ENCODE data around the gene DLG2. TPM values are rescaled to one million over a fixed set of nuclear protein-coding genes. Genes with fewer than 3 reads are reported as not detected.
"Not testable (repeated sequence)": the region's sequence is repeated elsewhere in the genome, so short reads cannot be mapped to it uniquely, and the experiment has no call there.

DLG2 gene
- total RNA-seq, 4 donors from 2014 or later, result 6.5 to 14.6 (median 7.2) TPM

DNA sequence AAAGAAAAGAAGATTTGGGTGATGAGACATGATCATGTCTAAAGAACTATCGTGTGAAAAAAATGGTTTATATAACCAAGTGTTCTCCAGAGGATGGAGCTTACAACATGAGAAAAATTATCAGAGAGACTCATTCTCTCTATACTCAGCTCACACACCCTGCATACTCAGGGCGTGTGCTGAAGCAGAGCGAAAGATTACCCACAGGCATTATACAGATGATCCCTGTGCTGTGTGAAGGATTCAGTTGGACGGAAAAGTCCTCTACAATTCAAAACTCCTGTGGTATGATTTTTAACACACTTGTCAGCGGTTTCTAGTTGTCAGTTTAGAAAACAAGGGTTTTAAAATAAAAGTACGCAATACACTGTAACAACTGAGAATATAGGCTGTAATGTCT is 267.3 kb downstream of the DLG2 start:
- Histone ChIP-seq H3K27me3 (no peaks in the 10 kb centered on the region), H3K4me1 (no peaks in the 10 kb centered on the region), H3K9me3 (no peaks in the 10 kb centered on the region), H3K36me3 (no peaks in the 10 kb centered on the region), H3K4me3 (no peak overlapping the region), H3K27ac (no peak overlapping the region)
- TF ChIP-seq EP300 (IDR thresholded peaks at IDR 0.05) (no peak), POLR2A (IDR thresholded peaks at IDR 0.05) (no peak)
- TF ChIP-seq, protein P1, sequence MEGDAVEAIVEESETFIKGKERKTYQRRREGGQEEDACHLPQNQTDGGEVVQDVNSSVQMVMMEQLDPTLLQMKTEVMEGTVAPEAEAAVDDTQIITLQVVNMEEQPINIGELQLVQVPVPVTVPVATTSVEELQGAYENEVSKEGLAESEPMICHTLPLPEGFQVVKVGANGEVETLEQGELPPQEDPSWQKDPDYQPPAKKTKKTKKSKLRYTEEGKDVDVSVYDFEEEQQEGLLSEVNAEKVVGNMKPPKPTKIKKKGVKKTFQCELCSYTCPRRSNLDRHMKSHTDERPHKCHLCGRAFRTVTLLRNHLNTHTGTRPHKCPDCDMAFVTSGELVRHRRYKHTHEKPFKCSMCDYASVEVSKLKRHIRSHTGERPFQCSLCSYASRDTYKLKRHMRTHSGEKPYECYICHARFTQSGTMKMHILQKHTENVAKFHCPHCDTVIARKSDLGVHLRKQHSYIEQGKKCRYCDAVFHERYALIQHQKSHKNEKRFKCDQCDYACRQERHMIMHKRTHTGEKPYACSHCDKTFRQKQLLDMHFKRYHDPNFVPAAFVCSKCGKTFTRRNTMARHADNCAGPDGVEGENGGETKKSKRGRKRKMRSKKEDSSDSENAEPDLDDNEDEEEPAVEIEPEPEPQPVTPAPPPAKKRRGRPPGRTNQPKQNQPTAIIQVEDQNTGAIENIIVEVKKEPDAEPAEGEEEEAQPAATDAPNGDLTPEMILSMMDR (IDR thresholded peaks at IDR 0.05), result no peak
- DNase-seq (ENCODE audit: low spot score in 2 of 2), result no peak
- WGBS, 2 donors, result 72 to 85% methylated on average over 6 of the region's 6 CpGs

DNA sequence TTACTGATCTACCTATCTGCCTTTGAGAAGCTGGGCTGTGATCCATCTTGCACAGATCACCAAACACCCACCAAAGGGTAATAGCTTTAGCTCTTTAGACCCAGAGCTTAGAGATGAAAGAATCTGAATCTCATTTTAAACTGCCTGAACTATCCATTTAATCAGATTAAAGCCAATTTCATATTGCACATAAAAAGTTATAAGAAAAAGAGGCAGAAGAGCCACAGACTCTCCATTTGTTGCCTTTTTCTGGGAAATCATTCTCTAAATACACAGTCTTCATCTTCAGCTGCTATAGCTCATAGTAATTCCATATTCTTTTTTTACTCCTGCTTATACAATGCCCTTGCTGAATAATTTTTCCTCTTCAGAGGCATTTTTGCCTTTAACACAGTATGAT is 271.2 kb downstream of the DLG2 start:
- no peaks in the 10 kb centered on the region for H3K27me3 ChIP-seq
- no peak for DNase-seq (ENCODE audit: low spot score in 2 of 2)
- H3K9me3 ChIP-seq, result peaks cover 0 to 5% (median 0%) of the 10 kb centered on the region in 4 donors
- no peaks in the 10 kb centered on the region for H3K4me1 ChIP-seq
- no peak overlapping the region for H3K27ac ChIP-seq
- H3K4me3 ChIP-seq, result no peak overlapping the region
- TF ChIP-seq POLR2A (IDR thresholded peaks at IDR 0.05) (no peak), EP300 (IDR thresholded peaks at IDR 0.05) (no peak)
- TF ChIP-seq, protein P1 (IDR thresholded peaks at IDR 0.05), result no peak
- no peaks in the 10 kb centered on the region for H3K36me3 ChIP-seq

DNA sequence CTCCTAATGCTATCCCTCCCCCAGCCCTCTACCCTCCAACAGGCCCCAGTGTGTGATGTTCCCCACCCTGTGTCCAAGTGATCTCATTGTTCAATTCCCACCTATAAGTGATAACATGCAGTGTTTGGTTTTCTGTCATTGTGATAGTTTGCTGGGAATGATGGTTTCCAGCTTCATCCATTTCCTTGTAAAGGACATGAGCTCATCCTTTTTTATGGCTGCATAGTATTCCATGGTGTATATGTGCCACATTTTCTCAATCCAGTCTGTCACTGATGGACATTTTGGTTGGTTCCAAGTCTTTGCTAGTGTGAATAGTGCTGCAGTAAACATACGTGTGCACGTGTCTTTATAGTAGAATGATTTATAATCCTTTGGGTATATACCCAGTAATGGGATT is 277.6 kb downstream of the DLG2 start:
- not testable (repeated sequence) for H3K4me3 ChIP-seq; DNase-seq (ENCODE audit: low spot score in 2 of 2); H3K27me3 ChIP-seq; H3K36me3 ChIP-seq; H3K4me1 ChIP-seq; H3K27ac ChIP-seq
- WGBS, 2 donors, result 94 to 99% methylated on average over 2 of the region's 2 CpGs
- peaks cover 0 to 25% (median 0%) of the 10 kb centered on the region in 4 donors for H3K9me3 ChIP-seq

DNA sequence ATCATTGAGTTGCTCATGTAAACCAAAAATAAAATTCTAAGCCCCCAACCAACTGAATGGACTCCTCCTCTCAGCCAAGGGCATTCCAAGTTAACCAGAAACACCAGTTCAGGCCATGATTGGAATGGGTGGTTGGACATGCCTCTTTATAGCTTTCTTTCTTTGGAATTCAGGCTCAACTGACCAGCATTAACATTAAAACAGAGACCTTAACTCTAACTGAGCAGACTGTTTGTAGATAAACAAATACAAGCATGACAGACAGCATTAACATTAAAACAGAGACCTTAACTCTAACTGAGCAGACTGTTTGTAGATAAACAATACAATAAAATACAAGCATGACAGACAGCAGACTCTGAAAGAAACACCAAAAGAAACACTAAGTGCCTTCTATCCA is 278.2 kb downstream of the DLG2 start:
- Histone ChIP-seq H3K9me3 (peaks cover 0 to 25% (median 0%) of the 10 kb centered on the region in 4 donors), H3K27ac (no peak overlapping the region), H3K4me1 (no peaks in the 10 kb centered on the region), H3K27me3 (no peaks in the 10 kb centered on the region), H3K36me3 (no peaks in the 10 kb centered on the region), H3K4me3 (no peak overlapping the region)
- TF ChIP-seq EP300 (IDR thresholded peaks at IDR 0.05) (no peak), POLR2A (IDR thresholded peaks at IDR 0.05) (no peak)
- TF ChIP-seq, protein P1 (IDR thresholded peaks at IDR 0.05), result no peak
- DNase-seq (ENCODE audit: low spot score in 2 of 2), result no peak

DNA sequence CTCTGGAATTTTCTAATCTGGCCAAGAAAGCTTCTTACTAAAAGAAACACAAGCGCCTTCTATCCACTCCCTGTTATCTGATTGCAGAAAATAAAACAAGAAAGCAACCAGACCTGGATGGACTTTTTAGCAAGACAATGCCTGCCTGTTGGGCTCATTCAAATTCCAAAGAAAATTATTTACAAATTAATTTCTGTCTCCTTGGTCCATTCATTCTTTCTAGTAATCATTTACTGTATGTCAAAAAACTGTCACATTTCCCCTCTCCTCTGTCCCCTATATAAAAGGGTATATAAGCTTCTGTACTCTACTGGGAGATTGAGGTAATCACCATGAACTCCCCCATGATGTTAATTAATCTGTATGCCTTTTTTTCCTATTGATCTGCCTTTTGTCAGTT is 279.9 kb downstream of the DLG2 start:
- H3K36me3 ChIP-seq, result no peaks in the 10 kb centered on the region
- 55 to 64% methylated on average over 1 of the region's 1 CpG for WGBS, 2 donors
- TF ChIP-seq POLR2A (IDR thresholded peaks at IDR 0.05) (no peak), EP300 (IDR thresholded peaks at IDR 0.05) (no peak)
- TF ChIP-seq, protein P1 (IDR thresholded peaks at IDR 0.05), result no peak
- DNase-seq (ENCODE audit: low spot score in 2 of 2), result no peak
- H3K9me3 ChIP-seq, result peaks cover 0 to 23% (median 1%) of the 10 kb centered on the region in 4 donors
- H3K27ac ChIP-seq, result no peak overlapping the region
- H3K27me3 ChIP-seq, result no peaks in the 10 kb centered on the region
- no peaks in the 10 kb centered on the region for H3K4me1 ChIP-seq
- H3K4me3 ChIP-seq, result no peak overlapping the region

DNA sequence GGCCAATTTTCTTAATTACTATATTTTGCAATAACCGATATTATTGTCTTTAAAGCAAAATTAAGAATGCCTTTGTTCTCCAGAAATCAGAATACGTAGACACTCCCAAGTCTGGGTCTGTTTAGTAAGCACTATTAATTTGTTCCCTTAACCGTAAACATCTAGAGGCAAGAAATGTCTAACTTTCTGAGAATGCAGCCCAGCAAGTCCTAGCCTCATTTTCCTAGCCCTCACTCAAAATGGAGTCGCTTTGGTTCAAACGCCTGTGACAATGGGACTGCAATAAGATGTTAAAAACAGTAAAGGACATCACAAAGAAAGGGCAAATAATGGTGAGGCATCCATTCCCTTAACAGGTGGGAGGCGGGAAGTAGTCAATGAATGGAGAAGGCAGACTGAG is 280.7 kb downstream of the DLG2 start:
- Histone ChIP-seq H3K27ac (no peak overlapping the region), H3K36me3 (no peaks in the 10 kb centered on the region), H3K4me1 (no peaks in the 10 kb centered on the region), H3K4me3 (no peak overlapping the region), H3K9me3 (peaks cover 0 to 30% (median 5%) of the 10 kb centered on the region in 4 donors), H3K27me3 (no peaks in the 10 kb centered on the region)
- DNase-seq (ENCODE audit: low spot score in 2 of 2), result no peak
- no peak for TF ChIP-seq EP300 (IDR thresholded peaks at IDR 0.05)
- no peak for TF ChIP-seq POLR2A (IDR thresholded peaks at IDR 0.05)
- TF ChIP-seq, protein P1 (IDR thresholded peaks at IDR 0.05), result no peak
- 91 to 94% methylated on average over 6 of the region's 6 CpGs for WGBS, 2 donors

DNA sequence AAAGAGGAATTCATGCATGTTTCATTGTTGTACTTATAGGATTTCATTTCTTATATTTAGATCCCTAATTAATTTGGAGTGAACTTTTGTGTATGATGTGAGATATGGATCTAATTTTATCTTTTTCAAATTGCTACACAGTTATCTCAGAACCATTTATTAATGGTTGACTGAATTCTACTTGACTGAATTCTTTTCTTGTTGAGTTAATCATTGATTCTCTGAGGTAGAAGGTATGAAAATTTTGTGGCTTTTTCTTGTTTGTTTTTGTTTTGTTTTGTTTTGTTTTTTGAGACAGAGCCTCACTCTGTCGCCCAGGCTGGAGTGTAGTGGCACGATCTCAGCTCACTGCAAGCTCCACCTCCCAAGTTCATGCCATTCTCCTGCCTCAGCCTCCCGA is 286.3 kb downstream of the DLG2 start:
- not testable (repeated sequence) for H3K27ac ChIP-seq; DNase-seq (ENCODE audit: low spot score in 2 of 2); H3K36me3 ChIP-seq; H3K4me1 ChIP-seq; H3K4me3 ChIP-seq; H3K27me3 ChIP-seq
- H3K9me3 ChIP-seq, result peaks cover 0 to 45% (median 9%) of the 10 kb centered on the region in 4 donors
- 85 to 88% methylated on average over 3 of the region's 3 CpGs for WGBS, 2 donors

All from tibial nerve (tissue), 4 donors.